HG02885 (cell line): ENCODE data around the gene DTNA.
"Not testable (repeated sequence)": the region's sequence is repeated elsewhere in the genome, so short reads cannot be mapped to it uniquely, and the experiment has no call there.

ENCODE experiments used
- ATAC-seq: cut with Tn5 transposase; IDR thresholded peaks from one replicate; pipeline ENCODE4 v1.9.1; 2021; ENCODE audit warnings: mild to moderate bottlenecking; ENCODE audit not compliant: unreplicated experiment, poor library complexity

The DTNA gene

DNA sequence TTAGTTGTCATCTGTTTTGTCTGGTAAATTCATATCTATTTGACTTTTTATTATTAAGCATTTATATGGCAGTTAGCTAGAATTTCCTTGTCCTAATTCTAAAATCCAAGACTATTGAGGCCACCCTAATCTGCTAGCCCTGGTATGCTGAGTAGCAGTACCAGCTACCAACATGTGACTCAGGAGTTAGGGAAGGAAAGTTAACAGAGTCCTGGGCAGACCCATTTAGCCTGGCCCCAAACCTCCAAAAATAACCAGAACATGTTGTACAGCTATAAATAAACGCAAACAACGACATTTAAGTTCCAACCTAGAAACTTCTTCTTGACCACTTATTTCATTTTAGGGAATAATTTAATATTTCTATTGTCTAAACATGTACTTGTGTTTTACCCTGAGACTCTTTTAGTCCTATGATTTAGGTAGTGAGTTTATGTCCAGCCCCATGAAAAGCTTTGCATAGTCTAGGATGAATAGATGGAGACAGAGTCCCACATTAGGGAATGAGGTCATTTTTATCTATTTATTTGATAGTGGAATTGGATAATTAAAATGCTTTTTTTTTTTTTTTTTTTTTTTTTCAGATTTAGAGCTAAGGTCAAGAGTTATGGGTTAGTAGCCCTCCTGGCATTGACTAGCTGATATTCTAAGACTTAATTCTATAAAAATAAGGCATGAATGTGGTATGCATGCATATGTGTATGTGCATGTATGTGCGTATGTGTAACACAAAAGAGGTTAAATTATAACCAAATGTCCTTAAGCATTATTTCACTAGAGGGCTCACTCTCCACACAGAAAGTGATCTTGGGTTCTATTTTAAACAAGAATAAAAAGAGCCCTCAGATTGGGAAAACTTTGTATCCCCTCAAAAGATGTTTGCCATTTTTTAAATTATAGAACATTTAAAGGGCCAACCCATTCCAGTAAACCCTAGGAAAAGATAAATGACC is 171.1 kb downstream of the DTNA start:
- no peak for ATAC-seq

- no peak for ATAC-seq
Measured at GRCh38 chr18:34884436-34884835, 174.3 kb downstream of the DTNA start.

GRCh38 chr18:34886177-34886576 is 176.1 kb downstream of the DTNA start:
- ATAC-seq = no peak

DNA sequence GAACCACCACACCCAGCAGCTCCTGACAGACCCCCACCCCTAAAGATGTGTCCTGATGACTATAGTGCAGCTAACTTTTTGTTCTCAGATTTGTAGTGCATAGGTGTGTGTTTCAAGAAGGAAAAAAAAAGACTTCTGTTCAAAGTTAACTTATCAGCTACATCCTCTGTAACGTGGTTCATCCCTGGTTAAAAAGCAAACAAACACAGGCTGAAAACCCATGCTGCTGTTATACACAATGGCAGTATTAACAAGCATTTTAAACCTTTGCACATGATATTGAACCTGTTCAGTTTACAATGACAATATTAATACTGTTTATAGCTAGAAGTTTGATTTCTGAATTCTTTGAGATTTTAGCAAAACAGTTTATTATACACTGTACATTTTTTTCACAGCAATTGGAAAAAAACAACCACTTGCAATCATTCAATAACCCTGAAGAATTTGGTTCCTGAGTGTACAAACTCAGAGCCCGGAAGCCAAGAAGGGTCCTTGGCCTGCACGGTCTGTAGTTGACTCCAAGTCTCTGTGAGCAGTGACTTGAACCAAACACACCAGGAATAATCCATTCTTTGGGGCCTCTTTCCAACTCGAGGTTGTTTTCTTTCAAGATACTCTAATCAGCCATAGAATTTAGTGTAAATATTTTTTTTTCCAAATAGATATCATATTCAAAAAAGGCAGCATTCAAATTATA is 177.9 kb downstream of the DTNA start:
- no peak for ATAC-seq

DNA sequence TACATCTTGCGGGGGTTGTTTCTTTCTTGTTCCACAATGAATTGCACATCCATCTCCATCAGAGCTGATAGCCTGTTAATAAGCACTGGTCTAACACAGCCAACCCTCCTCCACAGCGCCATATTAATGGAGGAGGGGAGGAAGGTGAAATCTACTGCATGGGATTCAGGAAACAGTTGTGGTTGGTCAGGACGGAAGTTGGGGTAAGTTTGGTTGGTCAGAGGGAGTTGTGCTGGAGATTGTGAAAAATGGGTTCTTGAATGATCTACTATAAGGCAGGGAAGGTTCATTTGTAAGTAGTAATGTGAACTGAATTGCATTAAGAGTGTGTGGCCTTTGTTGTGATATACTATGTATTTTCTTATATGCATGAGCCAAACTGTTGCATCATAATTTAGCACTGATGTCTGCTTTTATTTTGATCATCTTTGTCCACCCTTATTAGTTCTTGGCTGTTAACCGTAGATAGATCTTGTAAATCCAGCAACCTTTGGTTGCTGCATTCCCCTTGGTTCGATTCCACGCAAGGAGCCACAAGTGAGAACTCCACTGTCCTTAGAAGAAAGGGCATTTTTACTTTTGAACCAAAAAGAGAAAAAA is 180.5 kb downstream of the DTNA start:
- ATAC-seq = no peak

DNA sequence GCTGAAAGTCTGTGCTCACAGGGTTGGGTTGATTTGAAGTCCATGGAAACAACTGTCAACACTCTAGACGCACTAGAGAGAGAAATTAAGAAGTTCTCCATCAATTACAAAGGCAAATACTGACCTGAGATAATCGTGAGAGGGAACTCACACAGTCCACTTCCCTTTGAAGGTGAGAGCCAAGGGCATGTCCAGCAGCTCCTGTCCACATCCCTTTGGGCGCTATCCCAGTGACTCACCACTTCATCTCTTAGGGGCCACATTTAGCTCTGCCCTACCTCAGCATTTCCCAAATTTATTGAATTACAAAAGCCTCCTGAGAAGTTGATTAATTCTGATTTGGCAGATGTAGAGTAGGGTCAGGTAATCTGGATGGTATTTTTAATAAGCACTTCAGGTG is 182.3 kb downstream of the DTNA start:
- no peak for ATAC-seq

- ATAC-seq = no peak
Measured at GRCh38 chr18:34893239-34893638, 183.1 kb downstream of the DTNA start.

DNA sequence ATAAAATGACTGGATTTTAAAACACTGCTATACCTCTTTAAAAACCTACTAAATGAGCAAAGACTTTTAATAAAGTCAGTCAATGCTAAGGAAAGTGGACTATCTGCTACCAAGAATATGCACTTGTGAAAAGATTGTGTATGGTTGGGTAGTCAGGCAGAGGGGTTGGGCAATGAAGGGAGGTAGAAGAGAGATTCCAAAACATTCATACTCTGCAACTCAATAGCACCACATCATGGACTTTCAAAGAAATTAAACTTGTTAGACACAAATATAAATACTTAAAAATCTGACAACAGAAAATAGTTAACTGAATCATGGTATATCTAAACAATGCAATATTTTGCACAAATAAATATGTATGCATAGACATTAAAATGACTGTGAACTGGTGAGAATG is 191.2 kb downstream of the DTNA start:
- ATAC-seq = no peak

DNA sequence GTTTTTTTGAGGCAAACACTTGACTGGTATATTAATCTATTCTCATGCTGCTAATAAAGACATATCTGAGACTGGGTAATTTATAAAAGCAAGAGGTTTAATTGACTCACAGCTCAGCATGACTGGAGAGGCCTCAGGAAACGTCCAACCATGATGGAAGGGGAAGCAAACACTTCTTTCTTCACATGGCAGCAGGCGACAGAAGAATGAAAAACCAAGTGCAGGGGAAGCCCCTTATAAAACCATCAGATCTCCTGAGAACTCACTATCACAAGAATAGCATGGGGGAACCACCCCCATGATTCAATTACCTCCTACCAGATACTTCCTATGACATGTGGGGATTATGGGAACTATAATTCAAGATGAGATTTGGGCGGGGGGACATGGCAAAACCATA is 194.9 kb downstream of the DTNA start:
- ATAC-seq = no peak

DNA sequence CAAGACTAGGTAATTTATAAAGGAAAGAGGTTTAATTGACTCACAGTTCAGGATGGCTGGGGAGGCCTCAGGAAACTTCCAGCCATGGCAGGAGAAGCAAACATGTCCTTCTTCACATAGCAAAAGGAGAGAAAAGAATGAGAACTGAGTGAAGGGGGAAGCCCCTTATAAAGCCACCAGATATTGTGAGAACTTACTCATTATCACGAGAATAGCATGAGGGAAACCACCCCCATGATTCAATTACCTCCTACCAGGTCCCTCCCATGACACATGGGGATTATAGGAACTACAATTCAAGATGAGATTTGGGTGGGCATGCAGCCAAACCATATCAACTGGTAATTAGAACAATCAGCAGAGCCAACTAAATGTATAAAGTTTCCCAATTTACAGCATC is 196.9 kb downstream of the DTNA start:
- ATAC-seq = not testable (repeated sequence)

GRCh38 chr18:34909637-34910364 is 199.7 kb downstream of the DTNA start:
- ATAC-seq = no peak

DNA sequence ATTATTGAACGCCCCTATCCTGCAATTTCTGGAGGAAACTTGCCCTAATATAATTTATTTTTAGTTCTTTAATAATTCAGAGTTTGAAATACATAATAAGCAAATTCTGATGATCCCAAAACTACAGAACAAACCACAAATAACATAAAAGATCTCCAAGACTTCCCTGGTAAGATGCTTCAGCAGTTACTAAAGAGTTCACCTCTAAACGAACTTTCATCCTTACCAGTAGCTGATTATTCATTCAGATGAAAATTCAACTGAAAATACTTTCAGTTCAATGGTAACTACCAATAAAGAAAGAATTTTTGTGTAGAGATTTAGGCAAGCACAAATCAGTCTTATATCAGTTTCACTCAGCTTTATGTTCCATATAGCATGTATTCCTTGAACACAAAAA is 201.0 kb downstream of the DTNA start:
- ATAC-seq = no peak

GRCh38 chr18:34911661-34912384 is 201.7 kb downstream of the DTNA start:
- ATAC-seq = no peak

- no peak for ATAC-seq
Measured at GRCh38 chr18:34913837-34914661, 204.0 kb downstream of the DTNA start.

- no peak for ATAC-seq
Measured at GRCh38 chr18:34915046-34915445, 204.9 kb downstream of the DTNA start.

GRCh38 chr18:34916539-34916938 is 206.4 kb downstream of the DTNA start:
- not testable (repeated sequence) for ATAC-seq

GRCh38 chr18:34918856-34919255 is 208.8 kb downstream of the DTNA start:
- no peak for ATAC-seq

DNA sequence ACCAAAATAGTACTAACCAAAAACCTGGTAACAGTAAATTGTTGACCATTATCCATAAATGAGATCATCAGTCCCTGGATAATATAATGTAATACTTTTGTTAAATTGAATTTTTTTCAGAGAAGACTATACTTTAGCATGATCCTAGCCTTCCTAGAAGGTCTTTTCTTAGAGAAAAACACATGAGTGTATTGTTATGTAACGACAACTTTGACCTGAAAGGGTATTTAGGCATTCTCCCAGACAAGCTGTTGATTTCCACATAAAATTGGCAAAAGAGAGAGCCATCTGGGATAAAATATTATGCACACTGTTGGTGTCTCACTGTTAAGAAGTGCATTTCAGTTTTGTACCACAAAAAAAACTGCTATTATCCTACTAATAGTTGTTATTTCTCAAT is 211.1 kb downstream of the DTNA start:
- ATAC-seq = no peak

- no peak for ATAC-seq
Measured at GRCh38 chr18:34921811-34922385, 211.8 kb downstream of the DTNA start.
